Cardiac muscle cell (in vitro differentiated cells and primary cell): Measurements from ENCODE around the gene LEFTY2. TPM values are rescaled to one million over a fixed set of nuclear protein-coding genes. Genes with fewer than 3 reads are reported as not detected.

Experiments used
- DNase-seq, 2 donors: peaks; one replicate each; pipeline versions ENCODE4 v3.0.0 to v3.0.0-alpha.2; 2010 to 2017; ENCODE audit warnings: low read depth in 1 of 2, low spot score in 1 of 2
- H3K27ac ChIP-seq: fragments of 200-600 bp; sonication (generic); 2 replicates; pipeline ENCODE4 v1.5.1; 2016
- H3K27me3 ChIP-seq: fragments of 200-600 bp; sonication (generic); 2 replicates; pipeline ENCODE4 v1.6.0; 2016; ENCODE audit warnings: control low read depth
- H3K36me3 ChIP-seq: fragments of 200-600 bp; sonication (generic); 2 replicates; pipeline ENCODE4 v1.5.1; 2016; ENCODE audit warnings: control low read depth
- H3K4me1 ChIP-seq: fragments of 200-600 bp; sonication (generic); 2 replicates; pipeline ENCODE4 v1.8.1; 2017; ENCODE audit warnings: low read depth, mild to moderate bottlenecking, mixed run types
- H3K4me3 ChIP-seq: fragments of 200-600 bp; sonication (generic); 2 replicates; pipeline ENCODE4 v1.5.1; 2016; ENCODE audit warnings: mild to moderate bottlenecking
- H3K9me3 ChIP-seq: fragments of 200-600 bp; sonication (generic); 2 replicates; pipeline ENCODE4 v1.5.1; 2017; ENCODE audit warnings: low read depth, mild to moderate bottlenecking, control low read depth
- CTCF ChIP-seq: IDR thresholded peaks from 2 replicates; pipeline ENCODE4 v1.5.1; 2012; ENCODE audit warnings: low read depth, mild to moderate bottlenecking, low read length
- polyA plus RNA-seq: library from polyadenylated mRNA; unstranded; fragments of >200 nt; fragmentation: Nextera tagmentation; extraction: Ambion mirVana; gene quantifications from 2 replicates; pipeline ENCODE4 v1.2.1, GENCODE V29; 2016
- total RNA-seq: library from RNA; depleted of rRNA; stranded (reverse); fragments of >200 nt; gene quantifications from 2 replicates; pipeline ENCODE4 v1.2.3, GENCODE V29; 2016

LEFTY2 gene
- total and polyA plus RNA-seq, 2 experiments from 2014 or later: 4.0 to 9.0 TPM

- Histone ChIP-seq H3K27me3 (peaks cover 2% of the 10 kb centered on the region), H3K27ac (no peak overlapping the region), H3K4me1 (no peaks in the 10 kb centered on the region), H3K9me3 (no peaks in the 10 kb centered on the region), H3K4me3 (no peak overlapping the region), H3K36me3 (no peaks in the 10 kb centered on the region)
- no peak for TF ChIP-seq CTCF
- no peak for DNase-seq
Observed at GRCh38 chr1:225965231-225965630, 24.2 kb upstream of the LEFTY2 start.

GRCh38 chr1:225963735-225964530 is 22.9 kb upstream of the LEFTY2 start:
- Histone ChIP-seq H3K36me3 (no peaks in the 10 kb centered on the region), H3K27ac (no peak overlapping the region), H3K4me1 (no peaks in the 10 kb centered on the region), H3K27me3 (peaks cover 2% of the 10 kb centered on the region), H3K9me3 (no peaks in the 10 kb centered on the region), H3K4me3 (no peak overlapping the region)
- DNase-seq: no peak
- TF ChIP-seq CTCF: no peak

GRCh38 chr1:225962440-225962975 is 21.5 kb upstream of the LEFTY2 start:
- DNase-seq: peak; percentile 33 to 78
- no peaks in the 10 kb centered on the region for H3K9me3 ChIP-seq
- no peaks in the 10 kb centered on the region for H3K36me3 ChIP-seq
- no peak overlapping the region for H3K4me3 ChIP-seq
- no peak overlapping the region for H3K27ac ChIP-seq
- TF ChIP-seq CTCF: peak; percentile 76
- H3K27me3 ChIP-seq: peaks cover 2% of the 10 kb centered on the region
- no peaks in the 10 kb centered on the region for H3K4me1 ChIP-seq

GRCh38 chr1:225961659-225962439 is 20.8 kb upstream of the LEFTY2 start:
- Histone ChIP-seq H3K36me3 (no peaks in the 10 kb centered on the region), H3K4me1 (no peaks in the 10 kb centered on the region), H3K27ac (no peak overlapping the region), H3K9me3 (no peaks in the 10 kb centered on the region), H3K27me3 (peaks cover 2% of the 10 kb centered on the region), H3K4me3 (no peak overlapping the region)
- TF ChIP-seq CTCF: no peak
- no peak for DNase-seq

- no peak for TF ChIP-seq CTCF
- no peak overlapping the region for H3K4me3 ChIP-seq
- DNase-seq: no peak
- no peaks in the 10 kb centered on the region for H3K4me1 ChIP-seq
- no peaks in the 10 kb centered on the region for H3K9me3 ChIP-seq
- H3K27ac ChIP-seq: no peak overlapping the region
- H3K27me3 ChIP-seq: peaks cover 2% of the 10 kb centered on the region
- H3K36me3 ChIP-seq: no peaks in the 10 kb centered on the region
Observed at GRCh38 chr1:225958041-225958440, 17.0 kb upstream of the LEFTY2 start.
